ENCODE data around the gene AKIRIN1.

Gene AKIRIN1

DNA sequence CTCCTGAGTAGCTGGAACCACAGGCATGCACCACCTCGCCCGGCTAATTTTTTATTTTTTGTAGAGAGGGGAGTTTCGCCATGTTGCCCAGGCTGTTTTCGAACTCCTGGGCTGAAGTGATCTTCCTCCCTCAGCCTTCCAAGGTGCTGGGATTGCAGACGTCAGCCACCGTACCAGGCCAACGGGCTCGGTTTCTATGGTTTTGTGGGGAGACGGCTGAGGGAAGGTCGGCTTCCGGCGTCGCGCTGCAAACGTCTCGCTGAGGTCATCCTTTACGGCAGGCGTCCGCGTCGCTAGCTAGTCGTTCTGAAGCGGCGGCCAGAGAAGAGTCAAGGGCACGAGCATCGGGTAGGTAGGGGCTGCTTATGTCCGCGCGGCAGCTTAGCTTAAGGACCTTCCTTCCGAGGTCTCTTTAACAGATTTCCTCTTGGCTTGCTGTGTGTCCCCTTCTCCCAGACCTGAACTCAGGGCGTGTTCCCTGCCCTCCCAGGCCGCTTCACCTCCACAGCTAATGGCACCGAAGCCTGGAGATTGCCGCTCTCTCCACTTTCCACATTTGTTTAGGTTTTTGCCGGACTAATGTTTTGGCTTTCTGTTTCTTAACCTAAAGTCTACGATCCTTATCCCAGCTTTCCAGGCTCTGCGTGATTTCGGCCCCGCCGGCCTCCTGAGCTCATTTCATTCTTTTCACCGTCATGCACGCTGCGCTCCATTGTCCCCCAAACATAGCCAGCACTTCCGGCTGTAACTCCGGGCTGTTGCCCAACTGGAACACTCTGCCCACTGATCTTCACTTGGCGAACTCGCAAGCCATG is 35.2 kb downstream of the AKIRIN1 start, which contains the start of gene NDUFS5:
Gene NDUFS5 (plus strand): TSS at position 300 of the 815 bp plus-strand sequence. CDS start 2,375 bp downstream, outside the sequence.
- Histone ChIP-seq H3K9ac (peak within 1 kb of the TSS; percentile 85 to 97 (median 93)), H3K27ac (peak within 1 kb of the TSS; percentile 77 to 96 (median 93)), H3K4me1 (peaks cover 15 to 30% (median 21%) of the 10 kb centered on the region in 10 experiments)

DNA sequence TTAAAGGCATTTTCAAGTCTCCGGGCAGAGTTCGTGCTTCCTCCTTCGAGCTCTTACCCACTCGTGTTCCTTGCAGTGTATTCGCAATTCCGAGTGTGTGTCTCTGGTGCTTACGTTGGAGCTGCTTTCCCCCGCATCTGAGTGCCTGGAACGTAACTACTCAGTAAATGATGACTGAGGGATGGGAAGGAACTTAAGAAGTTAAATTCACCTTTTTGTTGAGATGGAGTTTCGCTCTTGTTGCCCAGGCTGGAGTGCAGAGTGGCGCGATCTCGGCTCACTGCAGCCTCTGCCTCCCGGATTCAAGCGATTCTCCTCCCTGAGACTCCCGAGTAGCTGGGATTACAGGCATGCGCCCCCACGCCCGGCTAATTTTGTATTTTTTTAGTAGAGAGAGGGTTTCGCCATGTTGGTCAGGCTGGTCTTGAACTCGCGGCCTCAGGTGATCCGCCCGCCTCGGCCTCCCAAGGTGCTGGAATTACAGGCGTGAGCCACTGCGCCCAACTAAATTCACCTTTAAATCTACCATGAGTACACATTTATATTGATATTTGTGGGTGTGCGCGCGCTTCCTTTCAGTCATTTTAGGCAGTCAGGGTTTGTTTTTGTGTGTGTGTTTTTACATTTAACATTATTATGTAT is 35.9 kb downstream of the AKIRIN1 start:
- Histone ChIP-seq H3K36me3 (peaks cover 34 to 40% (median 39%) of the 10 kb centered on the region in 11 experiments), H3K4me3 (peak overlapping the region; percentile 70 to 89 (median 84)), H3K27ac (peak overlapping the region; percentile 77 to 96 (median 93)), H3K4me2 (peak overlapping the region; percentile 75 to 92 (median 85)), H3K4me1 (peaks cover 15 to 34% (median 27%) of the 10 kb centered on the region in 10 experiments), H3K9me3 (replicated peaks in 1 of 11) (peaks cover 4 to 11% (median 7%) of the 10 kb centered on the region in 11 experiments; a peak in 10 of 22 replicates), H3K9ac (peak overlapping the region; percentile 85 to 97 (median 93)), H4K20me1 (peaks cover 0 to 28% (median 11%) of the 10 kb centered on the region in 11 experiments; a peak in 13 of 22 replicates), H3K27me3 (no peaks in the 10 kb centered on the region)
- TF ChIP-seq Cebpa-rat (IDR thresholded peaks at IDR 0.05): no peak

More for the DNA sequence above, 35.2 kb downstream of the AKIRIN1 start, which contains the start of gene NDUFS5:
- H3K4me3 ChIP-seq: peak within 1 kb of the TSS; percentile 70 to 89 (median 84)
- H3K9me3 ChIP-seq (replicated peaks in 1 of 11): peaks cover 4 to 11% (median 7%) of the 10 kb centered on the region in 11 experiments; a peak in 10 of 22 replicates
- H4K20me1 ChIP-seq: peaks cover 0 to 22% (median 6%) of the 10 kb centered on the region in 11 experiments; a peak in 9 of 22 replicates
- H3K27me3 ChIP-seq: no peaks in the 10 kb centered on the region
- H3K4me2 ChIP-seq: peak within 1 kb of the TSS; percentile 75 to 92 (median 85)
- TF ChIP-seq Cebpa-rat (IDR thresholded peaks at IDR 0.05): peak in 3 of 11 experiments; percentile 23 to 69 (median 49); a peak in 5 of 22 replicates
- H3K36me3 ChIP-seq: peaks cover 27 to 33% (median 32%) of the 10 kb centered on the region in 11 experiments

DNA sequence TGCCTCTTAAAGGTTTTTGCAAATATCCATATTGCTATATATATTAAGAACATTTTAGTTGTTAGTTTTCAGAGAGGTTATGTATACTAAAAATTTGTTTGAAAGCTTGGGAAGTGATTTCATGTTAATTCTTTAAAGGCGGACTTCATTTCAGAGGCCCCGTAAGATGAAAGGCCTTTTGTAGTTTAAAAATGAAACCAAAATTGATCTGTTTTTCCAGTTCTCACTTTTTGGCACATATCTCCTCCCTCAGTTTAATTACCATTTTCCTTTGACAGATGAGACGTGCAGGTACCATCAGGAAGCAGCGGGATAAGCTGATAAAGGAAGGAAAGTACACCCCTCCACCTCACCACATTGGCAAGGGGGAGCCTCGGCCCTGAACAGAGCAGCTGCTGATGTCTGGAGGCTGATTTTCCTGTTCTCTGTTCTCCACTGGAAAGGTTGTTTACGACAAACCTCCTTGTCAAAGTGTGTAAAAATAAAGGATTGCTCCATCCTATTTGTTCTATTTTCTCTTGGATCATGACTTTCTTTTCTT is 43.1 kb downstream of the AKIRIN1 start:
- Histone ChIP-seq H3K4me2 (peak overlapping the region; percentile 13 to 56 (median 39); a peak in 17 of 22 replicates), H3K27ac (peak overlapping the region in 10 of 11 experiments; percentile 4 to 58 (median 40); a peak in 12 of 22 replicates), H3K9ac (peak overlapping the region in 10 of 11 experiments; percentile 20 to 47 (median 34); a peak in 11 of 22 replicates), H3K4me1 (peaks cover 3 to 26% (median 16%) of the 10 kb centered on the region in 10 experiments; a peak in 14 of 20 replicates), H3K36me3 (peaks cover 83 to 95% (median 92%) of the 10 kb centered on the region in 11 experiments), H3K27me3 (no peaks in the 10 kb centered on the region), H3K9me3 (replicated peaks in 1 of 11) (no peaks in the 10 kb centered on the region), H3K4me3 (no peak overlapping the region), H4K20me1 (peaks cover 0 to 33% (median 18%) of the 10 kb centered on the region in 11 experiments; a peak in 13 of 22 replicates)
- TF ChIP-seq Cebpa-rat (IDR thresholded peaks at IDR 0.05): no peak

DNA sequence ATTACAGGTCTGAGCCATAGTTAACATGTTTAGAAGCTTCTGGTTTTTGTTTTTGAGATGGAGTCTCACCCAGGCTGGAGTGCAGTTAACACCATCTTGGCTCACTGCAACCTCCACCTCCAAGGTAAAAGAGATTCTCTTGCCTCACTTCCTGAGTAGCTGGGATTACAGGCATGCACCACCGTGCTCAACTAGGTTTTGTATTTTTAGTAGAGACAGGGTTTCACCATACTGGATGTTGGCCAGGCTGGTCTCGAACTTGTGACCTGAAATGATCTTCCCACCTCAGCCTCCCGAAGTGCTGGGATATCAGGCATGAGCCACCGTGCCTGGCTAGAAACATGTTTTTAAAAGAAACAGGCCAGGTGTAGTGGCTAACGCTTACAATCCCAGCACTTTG is 45.6 kb downstream of the AKIRIN1 start:
- Histone ChIP-seq H3K27ac (no peak overlapping the region; a peak in 1 of 22 replicates), H3K4me1 (peaks cover 3 to 21% (median 12%) of the 10 kb centered on the region in 10 experiments; a peak in 12 of 20 replicates), H3K9ac (no peak overlapping the region), H4K20me1 (peaks cover 0 to 16% (median 12%) of the 10 kb centered on the region in 11 experiments; a peak in 9 of 22 replicates), H3K27me3 (no peaks in the 10 kb centered on the region), H3K4me3 (no peak overlapping the region), H3K9me3 (replicated peaks in 1 of 11) (no peaks in the 10 kb centered on the region), H3K36me3 (peaks cover 59 to 86% (median 81%) of the 10 kb centered on the region in 11 experiments), H3K4me2 (no peak overlapping the region)
- no peak for TF ChIP-seq Cebpa-rat (IDR thresholded peaks at IDR 0.05)

DNA sequence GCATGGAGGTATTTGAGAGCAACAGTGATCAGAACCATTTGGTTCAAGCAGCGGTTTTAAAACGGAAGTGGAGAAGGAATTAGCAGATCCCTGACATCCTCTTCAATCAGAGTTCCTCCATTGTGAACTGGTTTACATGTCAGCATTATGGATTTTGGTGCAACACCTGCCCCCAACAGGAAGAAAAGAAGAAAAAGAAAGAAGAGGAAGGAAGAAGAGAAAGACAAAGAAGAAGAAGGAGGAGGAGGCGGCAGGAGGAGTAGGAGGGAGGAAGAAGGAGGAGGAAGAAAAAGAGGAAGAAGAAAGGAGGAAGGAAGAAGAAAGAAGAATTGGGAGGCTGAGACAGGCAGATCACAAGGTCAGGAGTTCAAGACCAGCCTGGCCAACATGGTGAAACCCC is 52.4 kb downstream of the AKIRIN1 start:
- Histone ChIP-seq H3K27ac (peak overlapping the region; percentile 56 to 85 (median 74)), H3K27me3 (no peaks in the 10 kb centered on the region)
- TF ChIP-seq Cebpa-rat (IDR thresholded peaks at IDR 0.05): no peak

DNA sequence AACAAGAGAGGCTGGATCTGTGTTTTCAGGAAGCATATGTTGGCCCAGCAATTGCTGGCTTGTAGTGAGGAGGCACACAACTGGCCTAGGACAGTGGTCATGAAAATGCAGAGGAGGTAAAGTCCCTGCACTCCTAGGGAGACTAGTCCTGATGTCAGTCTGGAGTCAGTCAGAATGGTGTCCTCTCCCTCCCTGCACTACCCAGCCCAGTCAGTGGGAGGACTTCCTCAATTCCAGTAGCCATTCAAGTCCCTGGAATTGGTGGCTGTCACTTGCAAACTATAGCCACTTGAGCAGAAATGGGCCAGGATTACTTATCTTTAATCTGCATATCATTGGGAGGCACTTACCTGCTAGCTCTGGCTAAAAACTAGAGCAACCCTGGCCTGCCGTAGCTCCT is 53.7 kb downstream of the AKIRIN1 start:
- H3K9me3 ChIP-seq (replicated peaks in 1 of 11): no peaks in the 10 kb centered on the region
- peak overlapping the region in 10 of 11 experiments; percentile 14 to 85 (median 73); a peak in 17 of 22 replicates for H3K27ac ChIP-seq
- no peak overlapping the region for H3K9ac ChIP-seq
- H3K4me3 ChIP-seq: no peak overlapping the region
- TF ChIP-seq Cebpa-rat (IDR thresholded peaks at IDR 0.05): no peak
- peaks cover 0 to 15% (median 0%) of the 10 kb centered on the region in 11 experiments; a peak in 4 of 22 replicates for H4K20me1 ChIP-seq
- peaks cover 52 to 63% (median 61%) of the 10 kb centered on the region in 10 experiments for H3K4me1 ChIP-seq
- peaks cover 0 to 34% (median 26%) of the 10 kb centered on the region in 11 experiments; a peak in 13 of 22 replicates for H3K36me3 ChIP-seq
- H3K4me2 ChIP-seq: peak overlapping the region in 8 of 11 experiments; percentile 32 to 81 (median 72); a peak in 13 of 22 replicates
- H3K27me3 ChIP-seq: no peaks in the 10 kb centered on the region

More for the DNA sequence above, 52.4 kb downstream of the AKIRIN1 start:
- H4K20me1 ChIP-seq: peaks cover 0 to 15% (median 0%) of the 10 kb centered on the region in 11 experiments; a peak in 4 of 22 replicates
- H3K9me3 ChIP-seq (replicated peaks in 1 of 11): no peaks in the 10 kb centered on the region
- peak overlapping the region in 3 of 11 experiments; percentile 55 to 58 (median 57); a peak in 4 of 22 replicates for H3K9ac ChIP-seq
- H3K36me3 ChIP-seq: peaks cover 3 to 36% (median 29%) of the 10 kb centered on the region in 11 experiments; a peak in 17 of 22 replicates
- peaks cover 39 to 53% (median 48%) of the 10 kb centered on the region in 10 experiments for H3K4me1 ChIP-seq
- no peak overlapping the region for H3K4me3 ChIP-seq
- H3K4me2 ChIP-seq: peak overlapping the region; percentile 48 to 81 (median 70)

DNA sequence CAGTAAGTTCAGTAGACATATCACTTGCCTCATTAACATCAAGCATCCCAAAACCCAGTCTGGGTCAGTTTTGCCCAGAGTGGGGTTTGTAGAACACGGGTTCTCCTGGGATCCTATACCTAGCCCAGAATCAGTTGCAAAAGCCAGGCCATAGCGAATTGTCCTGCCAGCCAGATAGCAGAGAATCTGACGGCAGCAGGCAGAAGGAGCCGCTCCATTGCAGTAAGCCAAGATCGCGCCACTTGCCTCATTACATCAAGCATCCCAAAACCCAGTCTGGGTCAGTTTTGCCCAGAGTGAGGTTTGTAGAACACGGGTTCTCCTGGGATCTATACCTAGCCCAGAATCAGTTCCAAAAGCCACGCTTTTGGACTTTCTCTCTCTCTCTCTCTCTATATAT is 54.2 kb downstream of the AKIRIN1 start:
- Histone ChIP-seq H3K9ac (no peak overlapping the region), H3K4me2 (peak overlapping the region in 7 of 11 experiments; percentile 32 to 81 (median 76); a peak in 11 of 22 replicates), H3K9me3 (replicated peaks in 1 of 11) (no peaks in the 10 kb centered on the region), H3K36me3 (peaks cover 0 to 33% (median 25%) of the 10 kb centered on the region in 11 experiments; a peak in 13 of 22 replicates), H3K27ac (peak overlapping the region in 7 of 11 experiments; percentile 11 to 85 (median 47); a peak in 4 of 22 replicates), H4K20me1 (peaks cover 0 to 15% (median 0%) of the 10 kb centered on the region in 11 experiments; a peak in 4 of 22 replicates), H3K4me3 (no peak overlapping the region), H3K4me1 (peaks cover 56 to 68% (median 65%) of the 10 kb centered on the region in 10 experiments), H3K27me3 (no peaks in the 10 kb centered on the region)
- no peak for TF ChIP-seq Cebpa-rat (IDR thresholded peaks at IDR 0.05)
